ENCODE measurements around the gene FAM83C.

The FAM83C gene

GRCh38 chr20:35339007-35339406 lies 46.8 kb upstream of the FAM83C start:
- TF ChIP-seq EZH2phosphoT487 (IDR thresholded peaks at IDR 0.05; ENCODE audit: low read depth) = no peak
- TF ChIP-seq CTCF (IDR thresholded peaks at IDR 0.05; ENCODE audit: low read depth, low read length) = no peak
- Histone ChIP-seq H3K9ac (ENCODE audit: low read length) (no peak overlapping the region), H2AFZ (ENCODE audit: low read depth, low read length) (no peak overlapping the region), H3K27me3 (ENCODE audit: low read depth, low read length) (no peaks in the 10 kb centered on the region), H3K27ac (ENCODE audit: low read length) (no peak overlapping the region), H3K9me3 (ENCODE audit: insufficient read depth, low read length) (no peaks in the 10 kb centered on the region), H3K4me1 (ENCODE audit: low read length) (no peaks in the 10 kb centered on the region), H3K79me2 (ENCODE audit: low read length) (no peaks in the 10 kb centered on the region), H4K20me1 (ENCODE audit: insufficient read depth, low read length) (no peaks in the 10 kb centered on the region), H3K4me3 (ENCODE audit: low read length) (no peak overlapping the region), H3K36me3 (replicated peaks; ENCODE audit: low read depth, low read length) (peaks cover 8% of the 10 kb centered on the region), H3K4me2 (ENCODE audit: low read length) (no peak overlapping the region)

- no peak for TF ChIP-seq CTCF (IDR thresholded peaks at IDR 0.05; ENCODE audit: low read depth, low read length)
- no peak for TF ChIP-seq EZH2phosphoT487 (IDR thresholded peaks at IDR 0.05; ENCODE audit: low read depth)
Observed at GRCh38 chr20:35334311-35335101, 42.3 kb upstream of the FAM83C start.

GRCh38 chr20:35333606-35334005 lies 41.4 kb upstream of the FAM83C start:
- Histone ChIP-seq H3K9me3 (ENCODE audit: insufficient read depth, low read length) (no peaks in the 10 kb centered on the region), H3K4me3 (ENCODE audit: low read length) (no peak overlapping the region), H3K4me2 (ENCODE audit: low read length) (no peak overlapping the region), H4K20me1 (ENCODE audit: insufficient read depth, low read length) (no peaks in the 10 kb centered on the region), H2AFZ (ENCODE audit: low read depth, low read length) (no peak overlapping the region), H3K4me1 (ENCODE audit: low read length) (peaks cover 4% of the 10 kb centered on the region; the same call in 1 of the 2 replicates), H3K27ac (ENCODE audit: low read length) (no peak overlapping the region), H3K79me2 (ENCODE audit: low read length) (no peaks in the 10 kb centered on the region), H3K9ac (ENCODE audit: low read length) (no peak overlapping the region), H3K27me3 (ENCODE audit: low read depth, low read length) (no peaks in the 10 kb centered on the region), H3K36me3 (replicated peaks; ENCODE audit: low read depth, low read length) (no peaks in the 10 kb centered on the region)
- TF ChIP-seq EZH2phosphoT487 (IDR thresholded peaks at IDR 0.05; ENCODE audit: low read depth) (no peak), CTCF (IDR thresholded peaks at IDR 0.05; ENCODE audit: low read depth, low read length) (no peak)

More at GRCh38 chr20:35334311-35335101, 42.3 kb upstream of the FAM83C start:
- Histone ChIP-seq H4K20me1 (ENCODE audit: insufficient read depth, low read length) (no peaks in the 10 kb centered on the region), H2AFZ (ENCODE audit: low read depth, low read length) (no peak overlapping the region), H3K36me3 (replicated peaks; ENCODE audit: low read depth, low read length) (no peaks in the 10 kb centered on the region), H3K27ac (ENCODE audit: low read length) (no peak overlapping the region), H3K4me3 (ENCODE audit: low read length) (no peak overlapping the region), H3K4me1 (ENCODE audit: low read length) (peaks cover under 1% of the 10 kb centered on the region; the same call in 1 of the 2 replicates), H3K9ac (ENCODE audit: low read length) (no peak overlapping the region), H3K4me2 (ENCODE audit: low read length) (no peak overlapping the region), H3K79me2 (ENCODE audit: low read length) (no peaks in the 10 kb centered on the region), H3K27me3 (ENCODE audit: low read depth, low read length) (no peaks in the 10 kb centered on the region), H3K9me3 (ENCODE audit: insufficient read depth, low read length) (no peaks in the 10 kb centered on the region)

GRCh38 chr20:35332540-35333200 lies 40.4 kb upstream of the FAM83C start:
- H3K27me3 ChIP-seq (ENCODE audit: low read depth, low read length) = no peaks in the 10 kb centered on the region
- H3K4me3 ChIP-seq (ENCODE audit: low read length) = no peak overlapping the region
- peaks cover 4% of the 10 kb centered on the region; the same call in 1 of the 2 replicates for H3K4me1 ChIP-seq (ENCODE audit: low read length)
- no peak overlapping the region for H3K27ac ChIP-seq (ENCODE audit: low read length)
- H3K79me2 ChIP-seq (ENCODE audit: low read length) = no peaks in the 10 kb centered on the region
- TF ChIP-seq CTCF (IDR thresholded peaks at IDR 0.05; ENCODE audit: low read depth, low read length) (no peak), EZH2phosphoT487 (IDR thresholded peaks at IDR 0.05; ENCODE audit: low read depth) (no peak)
- no peaks in the 10 kb centered on the region for H4K20me1 ChIP-seq (ENCODE audit: insufficient read depth, low read length)
- H2AFZ ChIP-seq (ENCODE audit: low read depth, low read length) = no peak overlapping the region
- no peak overlapping the region for H3K4me2 ChIP-seq (ENCODE audit: low read length)
- H3K36me3 ChIP-seq (replicated peaks; ENCODE audit: low read depth, low read length) = no peaks in the 10 kb centered on the region
- H3K9me3 ChIP-seq (ENCODE audit: insufficient read depth, low read length) = no peaks in the 10 kb centered on the region
- H3K9ac ChIP-seq (ENCODE audit: low read length) = no peak overlapping the region

Measured in OCI-LY3 (cell line).